ENCODE results near the gene ELAVL2.

ELAVL2 gene

GRCh38 chr9:23674016-23674585 lies 151.9 kb downstream of the ELAVL2 start:
- no peaks in the 10 kb centered on the region for H3K36me3 ChIP-seq (ENCODE audit: insufficient read depth)
- H3K27me3 ChIP-seq (ENCODE audit: insufficient read depth, low read depth), result no peaks in the 10 kb centered on the region
- no peaks in the 10 kb centered on the region for H4K20me1 ChIP-seq (ENCODE audit: insufficient read depth)
- H3K9ac ChIP-seq, result no peak overlapping the region
- H3K4me2 ChIP-seq, result no peak overlapping the region
- TF ChIP-seq CTCF (conservative IDR thresholded peaks at IDR 0.05; ENCODE audit: low read depth, low read length), result no peak
- no peaks in the 10 kb centered on the region for H3K79me2 ChIP-seq (ENCODE audit: insufficient read depth, low read depth)
- no peak overlapping the region for H2AFZ ChIP-seq (ENCODE audit: low read depth)
- no peaks in the 10 kb centered on the region for H3K4me1 ChIP-seq (ENCODE audit: low read depth, poor library complexity, severe bottlenecking)
- no peak overlapping the region for H3K27ac ChIP-seq
- H3K4me3 ChIP-seq (IDR thresholded peaks at IDR 0.05; ENCODE audit: insufficient read depth, low read depth, low read length), result no peak overlapping the region

- no peak for TF ChIP-seq CTCF (conservative IDR thresholded peaks at IDR 0.05; ENCODE audit: low read depth, low read length)
- H3K36me3 ChIP-seq (ENCODE audit: insufficient read depth), result no peaks in the 10 kb centered on the region
- H3K27ac ChIP-seq, result no peak overlapping the region
- H3K27me3 ChIP-seq (ENCODE audit: insufficient read depth, low read depth), result no peaks in the 10 kb centered on the region
- H3K9ac ChIP-seq, result no peak overlapping the region
- no peaks in the 10 kb centered on the region for H3K4me1 ChIP-seq (ENCODE audit: low read depth, poor library complexity, severe bottlenecking)
- H3K4me2 ChIP-seq, result no peak overlapping the region
- no peak overlapping the region for H2AFZ ChIP-seq (ENCODE audit: low read depth)
- H3K4me3 ChIP-seq (IDR thresholded peaks at IDR 0.05; ENCODE audit: insufficient read depth, low read depth, low read length), result no peak overlapping the region
- no peaks in the 10 kb centered on the region for H4K20me1 ChIP-seq (ENCODE audit: insufficient read depth)
- H3K79me2 ChIP-seq (ENCODE audit: insufficient read depth, low read depth), result no peaks in the 10 kb centered on the region
These were observed 153.9 kb downstream of the ELAVL2 start for GRCh38 chr9:23672151-23672550.

GRCh38 chr9:23669776-23670175 lies 156.3 kb downstream of the ELAVL2 start:
- H3K36me3 ChIP-seq (ENCODE audit: insufficient read depth), result no peaks in the 10 kb centered on the region
- H3K4me1 ChIP-seq (ENCODE audit: low read depth, poor library complexity, severe bottlenecking), result no peaks in the 10 kb centered on the region
- no peak overlapping the region for H3K4me2 ChIP-seq
- H3K27me3 ChIP-seq (ENCODE audit: insufficient read depth, low read depth), result no peaks in the 10 kb centered on the region
- H4K20me1 ChIP-seq (ENCODE audit: insufficient read depth), result no peaks in the 10 kb centered on the region
- H3K79me2 ChIP-seq (ENCODE audit: insufficient read depth, low read depth), result no peaks in the 10 kb centered on the region
- no peak overlapping the region for H3K27ac ChIP-seq
- H3K4me3 ChIP-seq (IDR thresholded peaks at IDR 0.05; ENCODE audit: insufficient read depth, low read depth, low read length), result no peak overlapping the region
- H2AFZ ChIP-seq (ENCODE audit: low read depth), result no peak overlapping the region
- no peak overlapping the region for H3K9ac ChIP-seq
- no peak for TF ChIP-seq CTCF (conservative IDR thresholded peaks at IDR 0.05; ENCODE audit: low read depth, low read length)

- Histone ChIP-seq H3K4me1 (ENCODE audit: low read depth, poor library complexity, severe bottlenecking) (no peaks in the 10 kb centered on the region), H3K79me2 (ENCODE audit: insufficient read depth, low read depth) (no peaks in the 10 kb centered on the region), H3K27me3 (ENCODE audit: insufficient read depth, low read depth) (no peaks in the 10 kb centered on the region), H2AFZ (ENCODE audit: low read depth) (no peak overlapping the region), H3K4me3 (IDR thresholded peaks at IDR 0.05; ENCODE audit: insufficient read depth, low read depth, low read length) (no peak overlapping the region), H4K20me1 (ENCODE audit: insufficient read depth) (no peaks in the 10 kb centered on the region), H3K9ac (no peak overlapping the region), H3K36me3 (ENCODE audit: insufficient read depth) (no peaks in the 10 kb centered on the region), H3K4me2 (no peak overlapping the region), H3K27ac (no peak overlapping the region)
- TF ChIP-seq CTCF (conservative IDR thresholded peaks at IDR 0.05; ENCODE audit: low read depth, low read length), result no peak
These were observed 160.4 kb downstream of the ELAVL2 start for GRCh38 chr9:23665635-23666034.

Data from KMS-11 (cell line).